HG03457 (cell line): ENCODE results near the gene CHD2.

ENCODE experiments used
- ATAC-seq: cut with Tn5 transposase; IDR thresholded peaks from one replicate; pipeline ENCODE4 v1.9.1; 2021; ENCODE audit warnings: moderate number of reproducible peaks; ENCODE audit not compliant: unreplicated experiment

CHD2 gene

GRCh38 chr15:92930054-92930621, 30.0 kb downstream of the CHD2 start:
- no peak for ATAC-seq

GRCh38 chr15:92930776-92931175, 30.7 kb downstream of the CHD2 start:
- no peak for ATAC-seq

- ATAC-seq = no peak
Measured at GRCh38 chr15:92932946-92933649, 33.0 kb downstream of the CHD2 start.

GRCh38 chr15:92933831-92934230, 33.7 kb downstream of the CHD2 start:
- ATAC-seq = no peak

- no peak for ATAC-seq
Measured at GRCh38 chr15:92934716-92935115, 34.6 kb downstream of the CHD2 start.

- no peak for ATAC-seq
Measured at GRCh38 chr15:92936138-92936537, 36.0 kb downstream of the CHD2 start.

GRCh38 chr15:92936693-92937092, 36.6 kb downstream of the CHD2 start:
- no peak for ATAC-seq

- no peak for ATAC-seq
Measured at GRCh38 chr15:92937901-92938300, 37.8 kb downstream of the CHD2 start.

GRCh38 chr15:92938387-92938786, 38.3 kb downstream of the CHD2 start:
- ATAC-seq = no peak

GRCh38 chr15:92941668-92942067, 41.5 kb downstream of the CHD2 start:
- no peak for ATAC-seq

- ATAC-seq = no peak
Measured at GRCh38 chr15:92942706-92943105, 42.6 kb downstream of the CHD2 start.

- no peak for ATAC-seq
Measured at GRCh38 chr15:92943581-92943980, 43.5 kb downstream of the CHD2 start.

- ATAC-seq = no peak
Measured at GRCh38 chr15:92944946-92945521, 44.9 kb downstream of the CHD2 start.

GRCh38 chr15:92947071-92947730, 47.1 kb downstream of the CHD2 start:
- ATAC-seq = no peak

GRCh38 chr15:92949604-92950249, 49.6 kb downstream of the CHD2 start:
- ATAC-seq = no peak

- no peak for ATAC-seq
Measured at GRCh38 chr15:92951800-92952457, 51.8 kb downstream of the CHD2 start.

GRCh38 chr15:92952458-92952850, 52.3 kb downstream of the CHD2 start:
- no peak for ATAC-seq

- ATAC-seq = no peak
Measured at GRCh38 chr15:92953566-92953965, 53.4 kb downstream of the CHD2 start.

- ATAC-seq = no peak
Measured at GRCh38 chr15:92954002-92954401, 53.9 kb downstream of the CHD2 start.

- no peak for ATAC-seq
Measured at GRCh38 chr15:92954578-92954977, 54.5 kb downstream of the CHD2 start.

- ATAC-seq = no peak
Measured at GRCh38 chr15:92955706-92956105, 55.6 kb downstream of the CHD2 start.
